ENCODE data around the gene ZNF487. TPM values are rescaled to one million over a fixed set of nuclear protein-coding genes. Genes with fewer than 3 reads are reported as not detected.

Gene ZNF487
- total and polyA plus RNA-seq, 2 of the 13 experiments (the other 11 are each of a cell fraction or from before 2014, with no cell fraction given): 7.4 to 8.8 TPM

DNA sequence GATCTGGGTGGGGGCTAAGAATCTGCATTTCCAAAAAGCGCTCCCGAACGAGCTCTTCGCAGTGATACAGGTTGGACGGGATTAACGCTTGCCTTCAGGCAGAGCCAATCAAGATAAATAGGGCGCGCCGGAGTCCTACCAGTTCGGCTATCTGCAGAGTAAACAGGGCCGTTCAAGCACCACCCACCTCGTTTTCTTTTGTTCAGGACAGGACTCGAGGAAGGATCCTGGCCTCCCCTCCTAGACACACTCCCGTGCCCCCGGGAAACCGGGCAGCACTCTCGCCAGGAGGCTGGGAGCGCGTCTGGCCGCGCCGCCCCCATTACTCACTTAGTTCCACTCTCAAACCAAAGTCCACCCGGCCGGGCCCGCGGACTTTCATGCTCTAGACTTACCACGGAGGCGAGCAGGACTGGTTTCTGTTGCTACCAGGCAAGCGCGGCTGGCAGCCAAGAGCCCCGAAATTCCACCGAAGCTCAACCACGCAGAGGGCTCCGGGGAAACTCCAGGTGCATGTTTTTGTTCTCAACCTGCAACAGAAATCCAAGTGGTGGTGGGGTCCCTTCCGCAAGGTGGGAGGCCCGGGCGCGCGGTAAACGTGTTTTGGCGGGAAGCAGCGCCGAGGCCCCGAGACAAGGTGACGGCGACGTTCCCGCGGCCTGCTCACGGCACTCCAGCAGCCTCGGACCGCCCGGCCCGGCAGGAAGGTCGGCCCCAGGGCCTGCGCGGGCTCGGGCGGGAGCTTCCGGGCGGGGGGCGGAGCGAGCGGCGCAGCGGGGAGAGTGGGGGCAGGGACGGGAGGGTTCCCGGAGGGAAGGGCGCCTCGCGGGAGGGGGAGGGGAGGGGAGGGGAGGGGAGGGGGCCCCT lies 40.6 kb upstream of the ZNF487 start:
- 0% methylated on average over 19 of the region's 71 CpGs for WGBS (ENCODE audit: low lambda C conversion rate)
- CTCF ChIA-PET (ENCODE audit: low intra/inter-chr PET ratio, low total read pairs): no interaction called here
- H3K36me3 ChIP-seq (replicated peaks in 1 of 2; ENCODE audit: control insufficient read depth in 1 of 2, insufficient read depth in 2 of 2, low read length in 2 of 2): peaks cover 14 to 37% of the 10 kb centered on the region in 2 experiments
- TF ChIP-seq RBFOX2 (IDR thresholded peaks at IDR 0.05; ENCODE audit: low read depth, low read length): peak; percentile 78; the same call in 1 of the 2 replicates
- TF ChIP-seq, protein P1, sequence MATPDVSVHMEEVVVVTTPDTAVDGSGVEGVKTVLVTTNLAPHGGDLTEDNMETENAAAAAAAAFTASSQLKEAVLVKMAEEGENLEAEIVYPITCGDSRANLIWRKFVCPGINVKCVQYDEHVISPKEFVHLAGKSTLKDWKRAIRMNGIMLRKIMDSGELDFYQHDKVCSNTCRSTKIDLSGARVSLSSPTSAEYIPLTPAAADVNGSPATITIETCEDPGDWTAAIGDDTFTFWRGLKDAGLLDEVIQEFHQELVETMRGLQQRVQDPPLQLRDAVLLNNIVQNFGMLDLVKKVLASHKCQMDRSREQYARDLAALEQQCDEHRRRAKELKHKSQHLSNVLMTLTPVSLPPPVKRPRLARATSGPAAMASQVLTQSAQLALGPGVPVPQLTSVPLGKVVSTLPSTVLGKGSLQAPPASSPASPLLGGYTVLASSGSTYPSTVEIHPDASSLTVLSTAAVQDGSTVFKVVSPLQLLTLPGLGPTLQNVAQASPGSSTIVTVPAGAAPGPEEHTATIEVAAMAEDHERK (CRISPR knock-in tag; IDR thresholded peaks at IDR 0.05; ENCODE audit: low read depth): no peak
- TF ChIP-seq IRF2 (CRISPR knock-in tag; IDR thresholded peaks at IDR 0.05): no peak
- no peak for TF ChIP-seq ZNF816 (CRISPR knock-in tag; IDR thresholded peaks at IDR 0.05; ENCODE audit: borderline replicate concordance)
- TF ChIP-seq, protein P2, sequence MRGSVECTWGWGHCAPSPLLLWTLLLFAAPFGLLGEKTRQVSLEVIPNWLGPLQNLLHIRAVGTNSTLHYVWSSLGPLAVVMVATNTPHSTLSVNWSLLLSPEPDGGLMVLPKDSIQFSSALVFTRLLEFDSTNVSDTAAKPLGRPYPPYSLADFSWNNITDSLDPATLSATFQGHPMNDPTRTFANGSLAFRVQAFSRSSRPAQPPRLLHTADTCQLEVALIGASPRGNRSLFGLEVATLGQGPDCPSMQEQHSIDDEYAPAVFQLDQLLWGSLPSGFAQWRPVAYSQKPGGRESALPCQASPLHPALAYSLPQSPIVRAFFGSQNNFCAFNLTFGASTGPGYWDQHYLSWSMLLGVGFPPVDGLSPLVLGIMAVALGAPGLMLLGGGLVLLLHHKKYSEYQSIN (CRISPR knock-in tag; IDR thresholded peaks at IDR 0.05; ENCODE audit: borderline replicate concordance): no peak
- no peak for TF ChIP-seq MEF2D (CRISPR knock-in tag; IDR thresholded peaks at IDR 0.05)
- no peak for TF ChIP-seq ZNF205 (CRISPR knock-in tag; IDR thresholded peaks at IDR 0.05)
- no peak for TF ChIP-seq KMT2B (CRISPR knock-in tag; IDR thresholded peaks at IDR 0.05)
- no peak for TF ChIP-seq MTF2 (CRISPR knock-in tag; IDR thresholded peaks at IDR 0.05; ENCODE audit: borderline replicate concordance)
- TF ChIP-seq, protein P3, sequence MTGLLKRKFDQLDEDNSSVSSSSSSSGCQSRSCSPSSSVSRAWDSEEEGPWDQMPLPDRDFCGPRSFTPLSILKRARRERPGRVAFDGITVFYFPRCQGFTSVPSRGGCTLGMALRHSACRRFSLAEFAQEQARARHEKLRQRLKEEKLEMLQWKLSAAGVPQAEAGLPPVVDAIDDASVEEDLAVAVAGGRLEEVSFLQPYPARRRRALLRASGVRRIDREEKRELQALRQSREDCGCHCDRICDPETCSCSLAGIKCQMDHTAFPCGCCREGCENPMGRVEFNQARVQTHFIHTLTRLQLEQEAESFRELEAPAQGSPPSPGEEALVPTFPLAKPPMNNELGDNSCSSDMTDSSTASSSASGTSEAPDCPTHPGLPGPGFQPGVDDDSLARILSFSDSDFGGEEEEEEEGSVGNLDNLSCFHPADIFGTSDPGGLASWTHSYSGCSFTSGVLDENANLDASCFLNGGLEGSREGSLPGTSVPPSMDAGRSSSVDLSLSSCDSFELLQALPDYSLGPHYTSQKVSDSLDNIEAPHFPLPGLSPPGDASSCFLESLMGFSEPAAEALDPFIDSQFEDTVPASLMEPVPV (CRISPR knock-in tag; IDR thresholded peaks at IDR 0.05): peak; percentile 14; the same call in 1 of the 2 replicates
- no peak for TF ChIP-seq RCOR2 (CRISPR knock-in tag; IDR thresholded peaks at IDR 0.05)
- TF ChIP-seq ZNF33B (CRISPR knock-in tag; IDR thresholded peaks at IDR 0.05): peak; percentile 37; the same call in 1 of the 2 replicates
- TF ChIP-seq, protein P4, sequence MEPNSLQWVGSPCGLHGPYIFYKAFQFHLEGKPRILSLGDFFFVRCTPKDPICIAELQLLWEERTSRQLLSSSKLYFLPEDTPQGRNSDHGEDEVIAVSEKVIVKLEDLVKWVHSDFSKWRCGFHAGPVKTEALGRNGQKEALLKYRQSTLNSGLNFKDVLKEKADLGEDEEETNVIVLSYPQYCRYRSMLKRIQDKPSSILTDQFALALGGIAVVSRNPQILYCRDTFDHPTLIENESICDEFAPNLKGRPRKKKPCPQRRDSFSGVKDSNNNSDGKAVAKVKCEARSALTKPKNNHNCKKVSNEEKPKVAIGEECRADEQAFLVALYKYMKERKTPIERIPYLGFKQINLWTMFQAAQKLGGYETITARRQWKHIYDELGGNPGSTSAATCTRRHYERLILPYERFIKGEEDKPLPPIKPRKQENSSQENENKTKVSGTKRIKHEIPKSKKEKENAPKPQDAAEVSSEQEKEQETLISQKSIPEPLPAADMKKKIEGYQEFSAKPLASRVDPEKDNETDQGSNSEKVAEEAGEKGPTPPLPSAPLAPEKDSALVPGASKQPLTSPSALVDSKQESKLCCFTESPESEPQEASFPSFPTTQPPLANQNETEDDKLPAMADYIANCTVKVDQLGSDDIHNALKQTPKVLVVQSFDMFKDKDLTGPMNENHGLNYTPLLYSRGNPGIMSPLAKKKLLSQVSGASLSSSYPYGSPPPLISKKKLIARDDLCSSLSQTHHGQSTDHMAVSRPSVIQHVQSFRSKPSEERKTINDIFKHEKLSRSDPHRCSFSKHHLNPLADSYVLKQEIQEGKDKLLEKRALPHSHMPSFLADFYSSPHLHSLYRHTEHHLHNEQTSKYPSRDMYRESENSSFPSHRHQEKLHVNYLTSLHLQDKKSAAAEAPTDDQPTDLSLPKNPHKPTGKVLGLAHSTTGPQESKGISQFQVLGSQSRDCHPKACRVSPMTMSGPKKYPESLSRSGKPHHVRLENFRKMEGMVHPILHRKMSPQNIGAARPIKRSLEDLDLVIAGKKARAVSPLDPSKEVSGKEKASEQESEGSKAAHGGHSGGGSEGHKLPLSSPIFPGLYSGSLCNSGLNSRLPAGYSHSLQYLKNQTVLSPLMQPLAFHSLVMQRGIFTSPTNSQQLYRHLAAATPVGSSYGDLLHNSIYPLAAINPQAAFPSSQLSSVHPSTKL (CRISPR knock-in tag; IDR thresholded peaks at IDR 0.05): no peak
- TF ChIP-seq ZNF230 (CRISPR knock-in tag; IDR thresholded peaks at IDR 0.05): no peak; the same call in 1 of the 2 replicates
- TF ChIP-seq SNAPC2 (CRISPR knock-in tag; IDR thresholded peaks at IDR 0.05): no peak

More for the DNA sequence above, 40.6 kb upstream of the ZNF487 start:
- in situ Hi-C loops (cut with HindIII; ENCODE audit: extremely low pct_ligation_motif_present, low pct_unique_long_range_greater_than_20kb) (no loop called here), intact Hi-C loops (cut with micrococcal nuclease; ENCODE audit: unreplicated experiment) (loop anchor here (1.0 to 5.0 kb wide), 2 partner anchors 25 to 41 kb away; partner anchors contain the start of gene ZNF487)
- Histone ChIP-seq H3K9me3 (ENCODE audit: low read length) (no peaks in the 10 kb centered on the region), H3K27ac (ENCODE audit: extremely low read length, insufficient read depth, low read length) (peak overlapping the region; percentile 99), H3K4me3 (replicated peaks in 1 of 3; ENCODE audit: insufficient read depth in 1 of 3, low read depth in 2 of 3, low read length in 3 of 3) (peak overlapping the region; percentile 76 to 82 (median 79)), H3K27me3 (ENCODE audit: control insufficient read depth in 1 of 2, insufficient read depth in 2 of 2, low read length in 2 of 2) (no peaks in the 10 kb centered on the region; a peak in 1 of 5 replicates), H3K9ac (ENCODE audit: insufficient read depth, low read depth, low read length) (peak overlapping the region; percentile 96), H3K4me2 (ENCODE audit: low read depth, low read length) (peak overlapping the region; percentile 89), H2AFZ (ENCODE audit: low read length) (no peak overlapping the region), H3K79me2 (ENCODE audit: insufficient read depth, low read length) (peaks cover 89% of the 10 kb centered on the region), H3K4me1 (ENCODE audit: insufficient read depth, low read length) (peaks cover 79% of the 10 kb centered on the region), H4K20me1 (ENCODE audit: insufficient read depth, low read length) (peaks cover 78% of the 10 kb centered on the region)
- FAIRE-seq (no peak), DNase-seq (ENCODE audit: low spot score) (peak; percentile 79), ATAC-seq (peak; percentile 72)
- POLR2A ChIA-PET: interaction anchor here (0.6 to 5.6 kb wide), 15 partner anchors 8 to 46 kb away, joined by 3 to 51 read pairs (median 6); partner anchors contain the start of genes HNRNPF and ZNF487
- BruUV-seq (replicated peaks): TSS peak; percentile 28

Measured in HepG2 (cell line).